ENCODE data around the gene AMN.

Gene AMN

DNA sequence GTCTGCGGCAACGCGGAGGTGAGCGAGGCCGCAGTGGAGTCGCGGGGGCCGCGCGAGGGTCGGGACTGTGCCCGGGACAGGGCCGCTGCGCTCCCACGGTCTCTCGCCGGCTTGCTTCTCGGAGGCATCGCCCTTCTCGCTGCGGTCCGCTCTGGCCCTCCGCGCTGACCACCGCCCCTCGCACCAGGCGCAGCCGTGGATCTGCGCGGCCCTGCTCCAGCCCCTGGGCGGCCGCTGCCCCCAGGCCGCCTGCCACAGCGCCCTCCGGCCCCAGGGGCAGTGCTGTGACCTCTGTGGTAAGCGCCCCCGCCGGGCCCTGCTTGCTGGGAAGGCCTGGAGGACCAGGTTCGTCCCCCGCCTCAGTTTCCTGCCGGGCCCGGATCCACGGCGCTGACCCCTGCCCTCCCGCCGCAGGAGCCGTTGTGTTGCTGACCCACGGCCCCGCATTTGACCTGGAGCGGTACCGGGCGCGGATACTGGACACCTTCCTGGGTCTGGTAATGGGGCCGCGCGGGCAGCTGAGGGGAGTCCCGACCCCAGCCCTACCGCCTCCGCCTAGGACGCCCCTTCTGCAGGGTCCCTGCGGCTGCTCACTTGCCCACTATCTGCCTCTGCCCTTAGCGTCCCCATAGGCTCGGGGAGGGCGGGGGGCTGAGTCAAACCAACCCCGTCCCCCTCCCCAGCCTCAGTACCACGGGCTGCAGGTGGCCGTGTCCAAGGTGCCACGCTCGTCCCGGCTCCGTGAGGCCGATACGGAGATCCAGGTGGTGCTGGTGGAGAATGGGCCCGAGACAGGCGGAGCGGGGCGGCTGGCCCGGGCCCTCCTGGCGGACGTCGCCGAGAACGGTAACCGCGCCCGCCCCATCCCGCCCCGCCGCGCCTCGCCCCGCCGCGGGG lies 7.0 kb downstream of the AMN start:
- H3K36me3 ChIP-seq (ENCODE audit: control insufficient read depth, insufficient read depth, low read length) = peaks cover 11% of the 10 kb centered on the region
- peaks cover 18% of the 10 kb centered on the region for H3K4me1 ChIP-seq (ENCODE audit: control insufficient read depth, insufficient read depth, low read length)
- H3K9ac ChIP-seq (ENCODE audit: low read depth, low read length) = no peak overlapping the region
- H3K27me3 ChIP-seq (ENCODE audit: control insufficient read depth, insufficient read depth, low read length) = peaks cover 72% of the 10 kb centered on the region
- no peaks in the 10 kb centered on the region for H3K9me3 ChIP-seq (ENCODE audit: control insufficient read depth, insufficient read depth, low read length)
- H3K27ac ChIP-seq (ENCODE audit: low read depth, low read length) = no peak overlapping the region
- H3K4me3 ChIP-seq (ENCODE audit: low read depth, low read length) = peak overlapping the region; percentile 76

DNA sequence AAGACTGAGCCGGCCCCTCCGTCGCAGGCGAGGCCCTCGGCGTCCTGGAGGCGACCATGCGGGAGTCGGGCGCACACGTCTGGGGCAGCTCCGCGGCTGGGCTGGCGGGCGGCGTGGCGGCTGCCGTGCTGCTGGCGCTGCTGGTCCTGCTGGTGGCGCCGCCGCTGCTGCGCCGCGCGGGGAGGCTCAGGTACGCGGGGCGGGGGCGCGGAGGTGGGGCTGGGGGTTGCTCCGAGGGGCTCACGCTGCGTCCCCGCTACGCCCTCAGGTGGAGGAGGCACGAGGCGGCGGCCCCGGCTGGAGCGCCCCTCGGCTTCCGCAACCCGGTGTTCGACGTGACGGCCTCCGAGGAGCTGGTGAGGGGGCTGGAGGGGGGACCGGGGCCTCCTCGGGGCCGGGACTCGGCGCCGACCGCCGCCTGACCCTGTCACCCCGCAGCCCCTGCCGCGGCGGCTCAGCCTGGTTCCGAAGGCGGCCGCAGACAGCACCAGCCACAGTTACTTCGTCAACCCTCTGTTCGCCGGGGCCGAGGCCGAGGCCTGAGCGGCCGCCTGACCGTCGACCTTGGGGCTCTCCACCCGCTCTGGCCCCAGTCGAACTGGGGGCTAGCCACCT lies 7.8 kb downstream of the AMN start:
- H3K4me1 ChIP-seq (ENCODE audit: control insufficient read depth, insufficient read depth, low read length) = peaks cover 18% of the 10 kb centered on the region
- peak overlapping the region; percentile 76; the same call in 1 of the 2 replicates for H3K4me3 ChIP-seq (ENCODE audit: low read depth, low read length)
- H3K27ac ChIP-seq (ENCODE audit: low read depth, low read length) = no peak overlapping the region
- H3K9me3 ChIP-seq (ENCODE audit: control insufficient read depth, insufficient read depth, low read length) = no peaks in the 10 kb centered on the region
- H3K36me3 ChIP-seq (ENCODE audit: control insufficient read depth, insufficient read depth, low read length) = peaks cover 11% of the 10 kb centered on the region
- H3K9ac ChIP-seq (ENCODE audit: low read depth, low read length) = no peak overlapping the region
- H3K27me3 ChIP-seq (ENCODE audit: control insufficient read depth, insufficient read depth, low read length) = peaks cover 64% of the 10 kb centered on the region

DNA sequence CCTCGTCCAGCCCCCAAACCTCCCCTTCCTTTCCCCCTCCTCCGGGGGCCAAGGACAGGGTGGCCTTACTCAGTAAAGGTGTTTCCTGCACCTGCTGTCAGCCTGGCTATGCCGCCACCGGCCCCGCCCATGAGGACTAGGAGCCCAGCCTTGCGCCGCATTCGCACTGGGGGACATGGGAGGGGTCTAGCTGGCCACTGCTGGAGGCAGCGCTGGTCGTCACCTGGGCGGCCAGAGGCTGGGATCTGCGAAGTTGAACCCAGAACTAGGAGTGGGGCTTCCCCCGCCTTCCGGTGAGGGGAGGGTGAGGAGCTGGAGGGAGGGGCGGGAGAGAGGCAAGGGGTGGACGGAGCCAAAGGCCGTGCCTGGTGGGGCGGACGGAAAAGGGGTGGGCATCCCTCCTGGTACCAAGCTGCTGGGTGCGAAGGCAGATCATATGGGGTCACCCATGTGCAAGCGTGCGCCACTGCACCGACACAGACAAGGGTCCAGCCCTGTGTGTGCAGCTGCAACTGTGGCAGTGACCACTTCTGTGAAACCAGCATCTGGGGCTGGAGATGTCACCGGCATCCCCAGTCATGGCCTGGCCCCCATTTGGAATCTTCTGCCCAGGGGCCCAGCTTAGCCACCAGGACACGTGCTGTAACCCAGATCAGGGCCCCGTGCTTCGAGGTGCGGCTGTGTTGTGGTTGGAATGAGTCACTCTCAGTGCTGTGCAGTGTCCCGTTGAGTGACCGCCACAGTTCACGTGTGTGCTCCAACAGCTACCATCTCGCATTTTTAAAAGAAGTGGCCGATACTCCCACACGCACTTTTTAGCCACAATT lies 8.5 kb downstream of the AMN start:
- Histone ChIP-seq H3K27ac (ENCODE audit: low read depth, low read length) (no peak overlapping the region), H3K9me3 (ENCODE audit: control insufficient read depth, insufficient read depth, low read length) (no peaks in the 10 kb centered on the region), H3K4me1 (ENCODE audit: control insufficient read depth, insufficient read depth, low read length) (peaks cover 13% of the 10 kb centered on the region), H3K27me3 (ENCODE audit: control insufficient read depth, insufficient read depth, low read length) (peaks cover 57% of the 10 kb centered on the region), H3K36me3 (ENCODE audit: control insufficient read depth, insufficient read depth, low read length) (peaks cover 11% of the 10 kb centered on the region), H3K4me3 (ENCODE audit: low read depth, low read length) (peak overlapping the region; percentile 17; the same call in 1 of the 2 replicates), H3K9ac (ENCODE audit: low read depth, low read length) (no peak overlapping the region)

- Histone ChIP-seq H3K4me1 (ENCODE audit: control insufficient read depth, insufficient read depth, low read length) (peaks cover 9% of the 10 kb centered on the region; the same call in 1 of the 2 replicates), H3K9me3 (ENCODE audit: control insufficient read depth, insufficient read depth, low read length) (no peaks in the 10 kb centered on the region), H3K27ac (ENCODE audit: low read depth, low read length) (no peak overlapping the region), H3K27me3 (ENCODE audit: control insufficient read depth, insufficient read depth, low read length) (peaks cover 50% of the 10 kb centered on the region), H3K9ac (ENCODE audit: low read depth, low read length) (no peak overlapping the region), H3K36me3 (ENCODE audit: control insufficient read depth, insufficient read depth, low read length) (peaks cover 11% of the 10 kb centered on the region), H3K4me3 (ENCODE audit: low read depth, low read length) (no peak overlapping the region)
Measured at GRCh38 chr14:102931580-102932285, 9.3 kb downstream of the AMN start.

- peaks cover 14% of the 10 kb centered on the region for H3K36me3 ChIP-seq (ENCODE audit: control insufficient read depth, insufficient read depth, low read length)
Measured at GRCh38 chr14:102932484-102933248, 10.2 kb downstream of the AMN start.

DNA sequence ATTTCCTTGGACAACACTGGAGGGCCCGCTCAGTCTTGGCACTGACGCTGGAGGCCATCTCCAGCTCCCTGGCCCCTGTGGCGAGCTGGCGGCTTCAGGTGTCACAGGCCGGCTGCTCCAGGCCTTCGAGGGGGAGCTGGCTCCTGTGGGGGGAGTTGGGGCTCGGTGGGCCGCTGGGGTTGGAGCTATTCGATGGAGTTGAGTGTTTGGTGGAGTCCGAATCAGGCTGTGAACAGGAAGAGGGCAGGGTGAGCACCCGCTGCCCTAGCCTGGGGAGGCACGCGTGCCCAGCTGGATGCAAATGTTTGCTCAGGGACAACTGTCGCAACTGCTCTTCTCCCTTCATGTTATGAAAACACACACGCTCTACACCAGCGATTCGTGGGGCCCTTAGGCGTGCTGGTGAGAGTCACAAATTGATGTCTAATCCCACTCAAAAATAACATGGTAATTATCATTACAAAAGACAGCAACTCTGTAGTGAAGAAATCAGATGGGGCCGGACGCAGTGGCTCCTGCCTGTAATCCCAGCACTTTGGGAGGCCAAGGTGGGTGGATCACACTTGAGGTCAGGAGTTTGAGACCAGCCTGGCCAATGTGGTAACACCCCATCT lies 11.3 kb downstream of the AMN start:
- H3K4me1 ChIP-seq (ENCODE audit: control insufficient read depth, insufficient read depth, low read length) = peaks cover 3% of the 10 kb centered on the region; the same call in 1 of the 2 replicates

More at GRCh38 chr14:102932484-102933248, 10.2 kb downstream of the AMN start:
- H3K4me3 ChIP-seq (ENCODE audit: low read depth, low read length) = no peak overlapping the region
- peaks cover 3% of the 10 kb centered on the region; the same call in 1 of the 2 replicates for H3K4me1 ChIP-seq (ENCODE audit: control insufficient read depth, insufficient read depth, low read length)
- H3K9me3 ChIP-seq (ENCODE audit: control insufficient read depth, insufficient read depth, low read length) = no peaks in the 10 kb centered on the region
- peaks cover 40% of the 10 kb centered on the region for H3K27me3 ChIP-seq (ENCODE audit: control insufficient read depth, insufficient read depth, low read length)
- no peak overlapping the region for H3K27ac ChIP-seq (ENCODE audit: low read depth, low read length)
- H3K9ac ChIP-seq (ENCODE audit: low read depth, low read length) = no peak overlapping the region

GRCh38 chr14:102935756-102936155 lies 13.3 kb downstream of the AMN start:
- no peak overlapping the region for H3K27ac ChIP-seq (ENCODE audit: low read depth, low read length)
- H3K27me3 ChIP-seq (ENCODE audit: control insufficient read depth, insufficient read depth, low read length) = peaks cover 11% of the 10 kb centered on the region
- H3K4me3 ChIP-seq (ENCODE audit: low read depth, low read length) = no peak overlapping the region
- no peaks in the 10 kb centered on the region for H3K4me1 ChIP-seq (ENCODE audit: control insufficient read depth, insufficient read depth, low read length)
- H3K36me3 ChIP-seq (ENCODE audit: control insufficient read depth, insufficient read depth, low read length) = peaks cover 40% of the 10 kb centered on the region
- no peaks in the 10 kb centered on the region for H3K9me3 ChIP-seq (ENCODE audit: control insufficient read depth, insufficient read depth, low read length)
- H3K9ac ChIP-seq (ENCODE audit: low read depth, low read length) = no peak overlapping the region

More for the DNA sequence above, 11.3 kb downstream of the AMN start:
- Histone ChIP-seq H3K27me3 (ENCODE audit: control insufficient read depth, insufficient read depth, low read length) (peaks cover 31% of the 10 kb centered on the region), H3K36me3 (ENCODE audit: control insufficient read depth, insufficient read depth, low read length) (peaks cover 22% of the 10 kb centered on the region), H3K9ac (ENCODE audit: low read depth, low read length) (no peak overlapping the region), H3K9me3 (ENCODE audit: control insufficient read depth, insufficient read depth, low read length) (no peaks in the 10 kb centered on the region), H3K4me3 (ENCODE audit: low read depth, low read length) (no peak overlapping the region), H3K27ac (ENCODE audit: low read depth, low read length) (no peak overlapping the region)

DNA sequence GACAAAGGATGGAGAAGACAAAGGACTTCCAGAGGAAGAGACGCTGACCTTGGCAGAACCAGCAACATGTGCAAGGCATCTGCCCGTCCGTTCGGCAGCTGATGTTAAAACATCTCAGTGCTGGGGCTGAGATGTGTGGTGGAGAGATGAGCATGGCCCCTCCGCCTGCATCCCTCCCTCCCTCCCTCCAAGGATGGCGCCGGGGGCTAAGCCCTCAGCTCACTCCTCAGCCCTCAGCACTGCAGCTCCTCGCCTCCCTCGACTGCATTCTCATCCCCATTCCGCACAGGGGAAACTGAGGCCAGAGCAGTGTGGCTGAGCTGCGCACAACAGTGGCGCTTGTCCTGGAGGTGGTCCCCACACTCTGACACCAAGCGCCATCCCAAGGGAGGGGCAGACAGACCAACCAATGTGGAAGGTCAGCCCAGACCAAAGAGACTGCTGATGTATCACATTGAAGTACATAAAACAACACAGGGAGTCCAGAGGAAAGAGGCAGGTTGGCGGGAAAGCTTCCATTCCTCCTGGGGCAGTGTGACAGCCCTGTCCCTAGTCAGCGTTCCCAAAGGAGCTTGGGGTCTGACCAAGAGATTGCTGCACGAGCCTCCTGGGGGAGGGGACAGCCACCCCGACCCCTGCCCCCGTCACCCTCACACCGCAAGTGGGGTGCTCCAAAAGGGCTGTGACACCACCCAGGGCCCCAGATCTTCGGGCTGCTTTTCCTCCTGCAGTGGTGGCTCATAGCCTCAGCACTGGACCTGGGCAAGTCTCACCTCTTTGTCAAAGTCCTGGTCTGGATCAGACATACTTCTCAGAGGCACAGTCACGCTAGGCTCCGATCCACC lies 15.1 kb downstream of the AMN start:
- Histone ChIP-seq H3K4me3 (ENCODE audit: low read depth, low read length) (no peak overlapping the region), H3K9ac (ENCODE audit: low read depth, low read length) (no peak overlapping the region), H3K9me3 (ENCODE audit: control insufficient read depth, insufficient read depth, low read length) (no peaks in the 10 kb centered on the region), H3K27me3 (ENCODE audit: control insufficient read depth, insufficient read depth, low read length) (no peaks in the 10 kb centered on the region), H3K4me1 (ENCODE audit: control insufficient read depth, insufficient read depth, low read length) (no peaks in the 10 kb centered on the region), H3K36me3 (ENCODE audit: control insufficient read depth, insufficient read depth, low read length) (peaks cover 57% of the 10 kb centered on the region), H3K27ac (ENCODE audit: low read depth, low read length) (no peak overlapping the region)

GRCh38 chr14:102938191-102938590 lies 15.7 kb downstream of the AMN start:
- H3K9me3 ChIP-seq (ENCODE audit: control insufficient read depth, insufficient read depth, low read length) = no peaks in the 10 kb centered on the region
- no peak overlapping the region for H3K4me3 ChIP-seq (ENCODE audit: low read depth, low read length)
- H3K36me3 ChIP-seq (ENCODE audit: control insufficient read depth, insufficient read depth, low read length) = peaks cover 57% of the 10 kb centered on the region
- H3K27me3 ChIP-seq (ENCODE audit: control insufficient read depth, insufficient read depth, low read length) = no peaks in the 10 kb centered on the region
- H3K4me1 ChIP-seq (ENCODE audit: control insufficient read depth, insufficient read depth, low read length) = no peaks in the 10 kb centered on the region
- no peak overlapping the region for H3K27ac ChIP-seq (ENCODE audit: low read depth, low read length)
- H3K9ac ChIP-seq (ENCODE audit: low read depth, low read length) = no peak overlapping the region
